HepG2 (cell line): ENCODE results near the gene CAPN7. TPM values are rescaled to one million over a fixed set of nuclear protein-coding genes. Genes with fewer than 3 reads are reported as not detected.

Source experiments
- ATAC-seq: fragments of 200-7000 bp; cut with Tn5 transposase; 3 replicates; pipeline ENCODE4 v1.9.1; 2020; ENCODE audit warnings: mild to moderate bottlenecking, moderate library complexity
- BruUV-seq: library from RNA; stranded (reverse); fragments of 400-500 nt; replicated peaks from 2 replicates; lab custom pipeline; 2021; lab: Mats Ljungman, UMichigan
- CTCF ChIA-PET: fragments of 300-600 bp; formaldehyde crosslinking; extraction: SDS; loops from one replicate; lab custom pipeline; 2021; ENCODE audit warnings: low total read pairs, inconsistent platforms, low intra/inter-chr PET ratio; lab: Yijun Ruan, JAX
- POLR2A ChIA-PET: fragments of 350-600 bp; sonication (Branson Sonifier 250); formaldehyde crosslinking; loops from one replicate; lab custom pipeline; 2020; ENCODE audit warnings: antibody characterized with exemption, inconsistent platforms; lab: Yijun Ruan, JAX
- DNase-seq: peaks from one replicate; pipeline ENCODE4 v3.0.0-alpha.2; 2015; ENCODE audit warnings: low spot score
- FAIRE-seq: peaks from 3 replicates; lab custom pipeline; 2011; peaks lifted over from hg19 to GRCh38; lab: Jason Lieb, UNC
- H2AFZ ChIP-seq: one replicate; pipeline ENCODE4 v1.6.1; 2011; ENCODE audit warnings: low read length, inconsistent platforms
- H3K27ac ChIP-seq: fragments of 300-600 bp; 3 replicates; pipeline ENCODE4 v1.8.0; 2011; ENCODE audit warnings: mixed run types, mild to moderate bottlenecking, mixed read lengths, low read length, inconsistent platforms; ENCODE audit not compliant: insufficient read depth; ENCODE audit errors: extremely low read length
- H3K27me3 ChIP-seq, 2 experiments: fragments of 200-600 bp in 1 of 2; 2 replicates in 1 of 2; 3 replicates in 1 of 2; pipeline versions ENCODE4 v1.6.0 to v1.8.0; 2011; ENCODE audit warnings: low read length in 2 of 2, mild to moderate bottlenecking in 2 of 2, moderate library complexity in 2 of 2, inconsistent platforms in 1 of 2; ENCODE audit not compliant: insufficient read depth in 2 of 2, control insufficient read depth in 1 of 2
- H3K36me3 ChIP-seq, 2 experiments: fragments of 200-600 bp in 1 of 2; replicated peaks in 1 of 2; 2 replicates in 1 of 2; 3 replicates in 1 of 2; pipeline versions ENCODE4 v1.5.1 to v1.8.0; 2011; ENCODE audit warnings: low read length in 2 of 2, inconsistent platforms in 1 of 2; ENCODE audit not compliant: insufficient read depth in 2 of 2, control insufficient read depth in 1 of 2
- H3K4me1 ChIP-seq: 2 replicates; pipeline ENCODE4 v1.5.1; 2012; ENCODE audit warnings: low read length, inconsistent platforms; ENCODE audit not compliant: insufficient read depth
- H3K4me2 ChIP-seq: 2 replicates; pipeline ENCODE4 v1.6.0; 2011; ENCODE audit warnings: low read depth, low read length, inconsistent platforms
- H3K4me3 ChIP-seq, 3 experiments: fragments of 200-600 bp in 1 of 3; sonication (generic), shearing (Covaris generic) in 1 of 3; replicated peaks in 1 of 3; 2 replicates each; pipeline ENCODE4 v1.5.1; 2011 to 2016; ENCODE audit warnings: low read length in 3 of 3, inconsistent platforms in 2 of 3, low read depth in 2 of 3, mild to moderate bottlenecking in 2 of 3, control low read depth in 1 of 3, mixed read lengths in 1 of 3; ENCODE audit not compliant: insufficient read depth in 1 of 3
- H3K79me2 ChIP-seq: one replicate; pipeline ENCODE4 v1.6.1; 2011; ENCODE audit warnings: low read length, inconsistent platforms; ENCODE audit not compliant: insufficient read depth
- H3K9ac ChIP-seq: 2 replicates; pipeline ENCODE4 v1.6.0; 2011; ENCODE audit warnings: mild to moderate bottlenecking, low read depth, low read length, inconsistent platforms; ENCODE audit not compliant: insufficient read depth
- H3K9me3 ChIP-seq: 2 replicates; pipeline ENCODE4 v1.5.1; 2012; ENCODE audit warnings: mild to moderate bottlenecking, low read length
- H4K20me1 ChIP-seq: 2 replicates; pipeline ENCODE4 v1.6.0; 2011; ENCODE audit warnings: inconsistent platforms, mild to moderate bottlenecking, low read length, moderate library complexity; ENCODE audit not compliant: insufficient read depth
- DBP ChIP-seq: sonication (generic); formaldehyde crosslinking; IDR thresholded peaks from 2 replicates; pipeline ENCODE4 v1.4.0; 2020; ENCODE audit warnings: missing genetic modification reagents; ENCODE audit errors: not compliant biosample characterization
- FOXC1 ChIP-seq: sonication (generic); formaldehyde crosslinking; IDR thresholded peaks from 2 replicates; pipeline ENCODE4 v1.8.0; 2022; ENCODE audit warnings: mild to moderate bottlenecking, missing genetic modification reagents, borderline replicate concordance
- GABPB1 ChIP-seq: IDR thresholded peaks from 2 replicates; pipeline ENCODE4 v1.6.1; 2016; ENCODE audit warnings: mild to moderate bottlenecking, missing genetic modification reagents, moderate library complexity, missing compliant biosample characterization
- HNF4A ChIP-seq: sonication (generic); formaldehyde crosslinking; IDR thresholded peaks from 2 replicates; pipeline ENCODE4 v1.4.0; 2020; ENCODE audit warnings: missing genetic modification reagents
- IRF1 ChIP-seq: sonication (generic); formaldehyde crosslinking; IDR thresholded peaks from 2 replicates; pipeline ENCODE4 v1.4.0; 2020; ENCODE audit warnings: low read depth, mild to moderate bottlenecking, missing genetic modification reagents
- JARID2 ChIP-seq: sonication (generic); formaldehyde crosslinking; IDR thresholded peaks from 2 replicates; pipeline ENCODE4 v1.8.1; 2023; ENCODE audit warnings: missing genetic modification reagents, inconsistent platforms; ENCODE audit not compliant: insufficient replicate concordance
- KDM3A ChIP-seq: IDR thresholded peaks from 2 replicates; pipeline ENCODE4 v1.6.1; 2018; ENCODE audit warnings: low read depth, missing compliant biosample characterization
- KMT2B ChIP-seq: IDR thresholded peaks from 2 replicates; pipeline ENCODE4 v1.6.1; 2016; ENCODE audit warnings: missing genetic modification reagents, missing compliant biosample characterization
- MAX ChIP-seq: IDR thresholded peaks from 2 replicates; pipeline ENCODE4 v1.6.1; 2012; ENCODE audit warnings: inconsistent platforms
- NFE2L2 ChIP-seq: fragments of 150-350 bp; IDR thresholded peaks from 2 replicates; pipeline ENCODE4 v1.6.1; 2014; ENCODE audit warnings: low read length
- PHF8 ChIP-seq: sonication (generic); formaldehyde crosslinking; IDR thresholded peaks from 2 replicates; pipeline ENCODE4 v1.5.0; 2020; ENCODE audit warnings: missing genetic modification reagents
- PTBP1 ChIP-seq: fragments of 200-400 bp; formaldehyde crosslinking; IDR thresholded peaks from 2 replicates; pipeline ENCODE4 v1.6.1; 2018; ENCODE audit warnings: low read length, low read depth; ENCODE audit not compliant: poor library complexity, severe bottlenecking
- SSRP1 ChIP-seq: IDR thresholded peaks from 2 replicates; pipeline ENCODE4 v1.6.1; 2016; ENCODE audit warnings: control low read depth
- ZC3H13 ChIP-seq: sonication (generic); formaldehyde crosslinking; IDR thresholded peaks from 2 replicates; pipeline ENCODE4 v1.8.1; 2023; ENCODE audit warnings: mild to moderate bottlenecking, missing genetic modification reagents, moderate library complexity
- ZNF225 ChIP-seq: sonication (generic); formaldehyde crosslinking; IDR thresholded peaks from 2 replicates; pipeline ENCODE4 v1.4.0; 2020; ENCODE audit warnings: mild to moderate bottlenecking, missing genetic modification reagents
- ZNF431 ChIP-seq: sonication (generic); formaldehyde crosslinking; IDR thresholded peaks from 2 replicates; pipeline ENCODE4 v1.9.0; 2022; ENCODE audit warnings: missing genetic modification reagents, low read depth, mild to moderate bottlenecking, borderline replicate concordance
- ZNF562 ChIP-seq: sonication (generic); formaldehyde crosslinking; IDR thresholded peaks from 2 replicates; pipeline ENCODE4 v1.8.0; 2022; ENCODE audit warnings: missing genetic modification reagents, borderline replicate concordance
- ZNF609 ChIP-seq: sonication (generic); formaldehyde crosslinking; IDR thresholded peaks from 2 replicates; pipeline ENCODE4 v1.4.0; 2020; ENCODE audit warnings: mild to moderate bottlenecking, missing genetic modification reagents, borderline replicate concordance
- WGBS: methylation state at CpG from one replicate; pipeline ENCODE4 v1.1.6; 2017; ENCODE audit warnings: low lambda C conversion rate; 5-methylcytosine and 5-hydroxymethylcytosine counted together
- in situ Hi-C: cut with HindIII; loops from 2 replicates; pipeline ENCODE4 v1.10.0; 2017; ENCODE audit warnings: low pct_unique_long_range_greater_than_20kb; ENCODE audit not compliant: extremely low pct_ligation_motif_present
- intact Hi-C: fragments of 100-400 bp; cut with micrococcal nuclease; formaldehyde crosslinking; loops from one replicate; pipeline ENCODE4 v1.10.0; 2022; ENCODE audit not compliant: unreplicated experiment
- polyA plus RNA-seq, 8 experiments: library from polyadenylated mRNA; depleted of rRNA in 3 of 8; stranded (reverse) in 7 of 8; unstranded in 1 of 8; fragments of >200 nt; fragmentation: Illumina TruSeq in 4 of 8; extraction: Trizol in 4 of 8; gene quantifications; 2 replicates each; pipeline versions ENCODE4 v1.2.1 to v1.2.3, GENCODE V29; 2011 to 2016; ENCODE audit warnings: low read depth in 4 of 8, missing spikeins in 1 of 8, mixed read lengths in 1 of 8; ENCODE audit not compliant: insufficient read depth in 1 of 8
- total RNA-seq, 5 experiments: library from RNA; depleted of rRNA; stranded (reverse); fragments of >200 nt; fragmentation: Illumina TruSeq; extraction: Trizol; gene quantifications; 2 replicates each; pipeline ENCODE4 v1.2.3, GENCODE V29; 2016; ENCODE audit warnings: low read depth in 1 of 5

The CAPN7 gene
- total and polyA plus RNA-seq, 2 of the 13 experiments (the other 11 are each of a cell fraction or from before 2014, with no cell fraction given) = 16.7 to 36.8 TPM

- TF ChIP-seq PHF8 (CRISPR knock-in tag) (no peak), JARID2 (CRISPR knock-in tag) (no peak), HNF4A (CRISPR knock-in tag) (no peak), IRF1 (CRISPR knock-in tag) (no peak), ZNF609 (CRISPR knock-in tag) (no peak), ZNF431 (CRISPR knock-in tag) (no peak)
Observed at GRCh38 chr3:15197340-15198029, 8.6 kb upstream of the CAPN7 start (continued).

- POLR2A ChIA-PET = no interaction called here
- no peak for TF ChIP-seq KDM3A (CRISPR knock-in tag)
- no peak for TF ChIP-seq PTBP1
- TF ChIP-seq SSRP1 = no peak
- TF ChIP-seq ZNF562 (CRISPR knock-in tag) = no peak
- no peak for TF ChIP-seq FOXC1 (CRISPR knock-in tag)
- TF ChIP-seq NFE2L2 = no peak
- TF ChIP-seq KMT2B = no peak
- TF ChIP-seq ZC3H13 = no peak
- no peak for TF ChIP-seq DBP (CRISPR knock-in tag)
- TF ChIP-seq MAX = no peak
- TF ChIP-seq GABPB1 = no peak
- no peak for TF ChIP-seq ZNF225 (CRISPR knock-in tag)
Observed at GRCh38 chr3:15198686-15199085, 7.4 kb upstream of the CAPN7 start.

More at GRCh38 chr3:15198686-15199085, 7.4 kb upstream of the CAPN7 start:
- Histone ChIP-seq H3K27ac (no peak overlapping the region), H3K4me1 (peaks cover 10% of the 10 kb centered on the region; the same call in 1 of the 2 replicates), H3K79me2 (no peaks in the 10 kb centered on the region), H3K27me3 (no peaks in the 10 kb centered on the region), H3K9me3 (no peaks in the 10 kb centered on the region), H3K4me3 (no peak overlapping the region), H2AFZ (no peak overlapping the region), H3K4me2 (no peak overlapping the region), H3K36me3 (no peaks in the 10 kb centered on the region), H3K9ac (no peak overlapping the region), H4K20me1 (no peaks in the 10 kb centered on the region)
- BruUV-seq = no TSS peak
- in situ Hi-C loops = no loop called here
- CTCF ChIA-PET = no interaction called here
- FAIRE-seq (no peak), ATAC-seq (no peak), DNase-seq (no peak)
- 32% methylated on average over 3 of the region's 3 CpGs for WGBS
- intact Hi-C loops = no loop called here
